ENCODE measurements around the gene FBXO42. TPM values are rescaled to one million over a fixed set of nuclear protein-coding genes. Genes with fewer than 3 reads are reported as not detected.
"Not testable (repeated sequence)": the region's sequence is repeated elsewhere in the genome, so short reads cannot be mapped to it uniquely, and the experiment has no call there.

The FBXO42 gene
- polyA plus RNA-seq, 2 of the 4 experiments (the other 2 are of a cell fraction) = 4.7 to 12.4 TPM

DNA sequence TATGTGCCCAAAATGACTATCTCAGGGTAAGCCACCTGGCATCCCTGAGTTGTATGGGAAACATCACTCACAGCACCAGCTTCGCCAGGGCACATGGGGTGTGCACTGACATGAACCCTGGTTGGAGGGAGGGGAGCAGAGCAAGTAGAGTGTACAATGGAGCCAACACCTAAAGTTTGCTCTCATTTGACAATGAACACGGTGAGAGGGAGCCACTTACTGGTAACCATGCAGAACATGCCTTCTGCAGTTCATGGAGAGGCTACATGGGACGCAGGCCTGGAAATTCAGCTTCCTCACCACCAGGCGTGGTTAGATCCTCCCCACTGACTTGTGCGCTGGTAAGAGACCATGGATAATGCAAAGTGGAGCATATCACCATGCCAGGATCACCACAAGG lies 105.3 kb downstream of the FBXO42 start:
- CTCF ChIA-PET = interaction anchor here (1.1 to 3.3 kb wide), 2 partner anchors 168 to 174 kb away, joined by 3 to 25 read pairs; no protein-coding TSS in a partner anchor
- FAIRE-seq = no peak
- no peak; a peak in 1 of 6 replicates for ATAC-seq
- H3K4me2 ChIP-seq = no peak overlapping the region
- H3K9me3 ChIP-seq = no peaks in the 10 kb centered on the region
- no peak overlapping the region; a peak in 1 of 6 replicates for H3K27ac ChIP-seq
- H3K4me3 ChIP-seq = no peak overlapping the region
- no peak for DNase-seq (ENCODE audit: low read depth in 1 of 2, low spot score in 1 of 2)
- peaks cover 28% of the 10 kb centered on the region; the same call in 2 of the 3 replicates for H3K4me1 ChIP-seq
- 83% methylated on average over 5 of the region's 5 CpGs for WGBS (ENCODE audit: missing lambda C conversion rate)
- no peak for TF ChIP-seq MAZ (IDR thresholded peaks at IDR 0.05; ENCODE audit: borderline replicate concordance, low read depth, low read length)
- TF ChIP-seq, protein P1, sequence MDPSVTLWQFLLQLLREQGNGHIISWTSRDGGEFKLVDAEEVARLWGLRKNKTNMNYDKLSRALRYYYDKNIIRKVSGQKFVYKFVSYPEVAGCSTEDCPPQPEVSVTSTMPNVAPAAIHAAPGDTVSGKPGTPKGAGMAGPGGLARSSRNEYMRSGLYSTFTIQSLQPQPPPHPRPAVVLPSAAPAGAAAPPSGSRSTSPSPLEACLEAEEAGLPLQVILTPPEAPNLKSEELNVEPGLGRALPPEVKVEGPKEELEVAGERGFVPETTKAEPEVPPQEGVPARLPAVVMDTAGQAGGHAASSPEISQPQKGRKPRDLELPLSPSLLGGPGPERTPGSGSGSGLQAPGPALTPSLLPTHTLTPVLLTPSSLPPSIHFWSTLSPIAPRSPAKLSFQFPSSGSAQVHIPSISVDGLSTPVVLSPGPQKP (IDR thresholded peaks at IDR 0.05; ENCODE audit: low read depth, low read length) = no peak
- no peak for TF ChIP-seq REST (IDR thresholded peaks at IDR 0.05)
- no peak for TF ChIP-seq RNF2 (IDR thresholded peaks at IDR 0.05; ENCODE audit: borderline replicate concordance, low read depth)
- TF ChIP-seq TFCP2L1 (CRISPR knock-in tag; IDR thresholded peaks at IDR 0.05) = no peak
- TF ChIP-seq MYC (IDR thresholded peaks at IDR 0.05; ENCODE audit: borderline replicate concordance, low read length) = no peak
- no peak for TF ChIP-seq HOXB5 (CRISPR knock-in tag; IDR thresholded peaks at IDR 0.05)
- no peak for TF ChIP-seq ZNF302 (CRISPR knock-in tag; IDR thresholded peaks at IDR 0.05)
- no peak for TF ChIP-seq KDM5A (IDR thresholded peaks at IDR 0.05)
- TF ChIP-seq, protein P2, sequence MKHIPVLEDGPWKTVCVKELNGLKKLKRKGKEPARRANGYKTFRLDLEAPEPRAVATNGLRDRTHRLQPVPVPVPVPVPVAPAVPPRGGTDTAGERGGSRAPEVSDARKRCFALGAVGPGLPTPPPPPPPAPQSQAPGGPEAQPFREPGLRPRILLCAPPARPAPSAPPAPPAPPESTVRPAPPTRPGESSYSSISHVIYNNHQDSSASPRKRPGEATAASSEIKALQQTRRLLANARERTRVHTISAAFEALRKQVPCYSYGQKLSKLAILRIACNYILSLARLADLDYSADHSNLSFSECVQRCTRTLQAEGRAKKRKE (CRISPR knock-in tag; IDR thresholded peaks at IDR 0.05; ENCODE audit: low read depth) = no peak
- POLR2A ChIA-PET = no interaction called here

DNA sequence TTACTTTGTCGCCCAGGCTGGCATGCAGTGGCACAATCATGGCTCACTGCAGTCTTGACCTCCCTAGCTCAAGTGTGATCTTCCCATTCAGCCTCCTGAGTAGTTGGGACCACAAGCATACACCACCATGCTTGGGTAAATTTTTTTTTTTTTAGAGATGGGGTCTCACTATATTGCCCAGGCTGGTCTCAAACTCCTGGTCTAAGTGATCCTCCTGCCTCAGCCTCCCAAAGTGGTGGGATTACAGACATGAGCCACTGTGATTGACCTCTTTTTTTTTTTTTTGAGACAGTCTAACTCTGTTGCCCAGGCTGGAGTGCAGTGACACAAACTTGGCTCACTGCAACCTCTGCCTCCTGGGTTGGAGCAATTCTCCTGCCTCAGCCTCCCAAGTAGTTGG lies 106.0 kb downstream of the FBXO42 start:
- H3K27ac ChIP-seq; ATAC-seq; POLR2A ChIA-PET; H3K4me2 ChIP-seq; FAIRE-seq; H3K9me3 ChIP-seq; DNase-seq (ENCODE audit: low read depth in 1 of 2, low spot score in 1 of 2); H3K4me3 ChIP-seq: not testable (repeated sequence)
- WGBS (ENCODE audit: missing lambda C conversion rate) = 100% methylated on average over 1 of the region's 1 CpG
- CTCF ChIA-PET = interaction anchor here (0.8 to 5.4 kb wide), 4 partner anchors 38 to 167 kb away, joined by 4 to 107 read pairs (median 28); no protein-coding TSS in a partner anchor
- peaks cover 28% of the 10 kb centered on the region; the same call in 2 of the 3 replicates for H3K4me1 ChIP-seq

GRCh38 chr1:16245476-16246196 lies 106.6 kb downstream of the FBXO42 start:
- ChIA-PET POLR2A (no interaction called here), CTCF (interaction anchor here (0.8 to 5.4 kb wide), 16 partner anchors 8 to 233 kb away, joined by 3 to 107 read pairs (median 5); no protein-coding TSS in a partner anchor)
- DNase-seq (ENCODE audit: low read depth in 1 of 2, low spot score in 1 of 2) (no peak), ATAC-seq (no peak), FAIRE-seq (no peak)
- H3K27ac ChIP-seq = no peak overlapping the region
- 90% methylated on average over 9 of the region's 9 CpGs for WGBS (ENCODE audit: missing lambda C conversion rate)
- no peaks in the 10 kb centered on the region for H3K9me3 ChIP-seq
- no peak overlapping the region for H3K4me3 ChIP-seq
- H3K4me2 ChIP-seq = no peak overlapping the region
- peaks cover 28% of the 10 kb centered on the region; the same call in 2 of the 3 replicates for H3K4me1 ChIP-seq
- no peak for TF ChIP-seq ZNF302 (CRISPR knock-in tag; IDR thresholded peaks at IDR 0.05)
- no peak for TF ChIP-seq CBX2 (IDR thresholded peaks at IDR 0.05; ENCODE audit: borderline replicate concordance, low read depth)
- TF ChIP-seq NFE2L2 (conservative IDR thresholded peaks at IDR 0.05; ENCODE audit: low read length) = no peak
- TF ChIP-seq, protein P3, sequence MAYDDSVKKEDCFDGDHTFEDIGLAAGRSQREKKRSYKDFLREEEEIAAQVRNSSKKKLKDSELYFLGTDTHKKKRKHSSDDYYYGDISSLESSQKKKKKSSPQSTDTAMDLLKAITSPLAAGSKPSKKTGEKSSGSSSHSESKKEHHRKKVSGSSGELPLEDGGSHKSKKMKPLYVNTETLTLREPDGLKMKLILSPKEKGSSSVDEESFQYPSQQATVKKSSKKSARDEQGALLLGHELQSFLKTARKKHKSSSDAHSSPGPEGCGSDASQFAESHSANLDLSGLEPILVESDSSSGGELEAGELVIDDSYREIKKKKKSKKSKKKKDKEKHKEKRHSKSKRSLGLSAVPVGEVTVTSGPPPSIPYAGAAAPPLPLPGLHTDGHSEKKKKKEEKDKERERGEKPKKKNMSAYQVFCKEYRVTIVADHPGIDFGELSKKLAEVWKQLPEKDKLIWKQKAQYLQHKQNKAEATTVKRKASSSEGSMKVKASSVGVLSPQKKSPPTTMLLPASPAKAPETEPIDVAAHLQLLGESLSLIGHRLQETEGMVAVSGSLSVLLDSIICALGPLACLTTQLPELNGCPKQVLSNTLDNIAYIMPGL (CRISPR knock-in tag; IDR thresholded peaks at IDR 0.05; ENCODE audit: borderline replicate concordance) = no peak
- TF ChIP-seq PHF8 (IDR thresholded peaks at IDR 0.05; ENCODE audit: borderline replicate concordance, low read depth) = no peak
- no peak for TF ChIP-seq ZFP36 (IDR thresholded peaks at IDR 0.05; ENCODE audit: borderline replicate concordance, partially characterized antibody)
- TF ChIP-seq JUNB (IDR thresholded peaks at IDR 0.05) = no peak
- no peak for TF ChIP-seq POLR2AphosphoS2 (conservative IDR thresholded peaks at IDR 0.05; ENCODE audit: low read length)
- no peak for TF ChIP-seq CTCF (IDR thresholded peaks at IDR 0.05)
- TF ChIP-seq EP300 (IDR thresholded peaks at IDR 0.05) = no peak
- no peak for TF ChIP-seq CHD4 (IDR thresholded peaks at IDR 0.05; ENCODE audit: borderline replicate concordance)
- no peak for TF ChIP-seq HDAC2 (IDR thresholded peaks at IDR 0.05)
